Measurements from ENCODE around the gene SLC35F6. TPM values are rescaled to one million over a fixed set of nuclear protein-coding genes. Genes with fewer than 3 reads are reported as not detected.

SLC35F6 gene
- total and polyA plus RNA-seq, 2 donors (not counting 3 experiments of a cell fraction or from before 2014, with no cell fraction given), result 34.6 to 39.8 TPM

DNA sequence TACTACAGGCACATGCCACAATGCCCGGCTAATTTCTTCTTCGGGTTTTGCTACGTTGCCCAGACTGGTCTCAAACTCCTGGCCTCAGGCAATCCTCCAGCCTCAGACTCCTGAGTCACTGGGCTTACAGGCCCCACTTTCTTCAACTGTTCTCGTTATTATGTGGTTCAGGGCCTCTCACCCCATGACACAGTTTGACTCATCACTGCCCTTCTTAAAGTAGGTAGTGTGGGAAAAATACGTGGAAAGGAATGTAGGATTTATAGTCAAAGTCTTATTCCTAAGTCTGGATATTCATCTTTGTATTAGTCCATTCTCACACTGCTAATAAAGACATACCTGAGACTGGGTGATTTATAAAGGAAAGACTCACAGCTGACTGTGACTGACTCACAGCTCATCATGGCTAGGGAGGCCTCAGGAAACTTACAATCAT is 41.2 kb downstream of the SLC35F6 start:
- CTCF ChIA-PET, result no interaction called here
- DNase-seq (ENCODE audit: low read depth, low spot score) (no peak), FAIRE-seq (no peak)
- no peaks in the 10 kb centered on the region for H3K36me3 ChIP-seq (ENCODE audit: control insufficient read depth in 2 of 2, extremely low read depth in 1 of 2, insufficient read depth in 2 of 2, low read length in 2 of 2)
- dilution Hi-C loops (cut with MboI; ENCODE audit: extremely low pct_ligation_motif_present, low sequenced_read_pairs) (no loop called here), intact Hi-C loops (cut with micrococcal nuclease) (no loop called here)
- H3K79me2 ChIP-seq (ENCODE audit: control insufficient read depth, insufficient read depth, low read length), result no peaks in the 10 kb centered on the region
- BruUV-seq (replicated peaks), result no TSS peak
- H3K27me3 ChIP-seq (ENCODE audit: control insufficient read depth in 2 of 2, insufficient read depth in 2 of 2, low read length in 2 of 2), result peaks cover 0 to 3% of the 10 kb centered on the region in 2 experiments
- H4K20me1 ChIP-seq (replicated peaks; ENCODE audit: control insufficient read depth, extremely low read depth, insufficient read depth, low read length), result no peaks in the 10 kb centered on the region
- H3K9ac ChIP-seq (replicated peaks; ENCODE audit: extremely low read depth, insufficient read depth, low read length), result no peak overlapping the region
- no peak overlapping the region for H2AFZ ChIP-seq (ENCODE audit: low read depth, low read length)
- H3K9me3 ChIP-seq (replicated peaks; ENCODE audit: control insufficient read depth, insufficient read depth, low read length), result no peaks in the 10 kb centered on the region
- no peak overlapping the region for H3K4me3 ChIP-seq (replicated peaks in 1 of 3; ENCODE audit: insufficient read depth in 1 of 3, low read depth in 1 of 3, low read length in 3 of 3)
- POLR2A ChIA-PET, result no interaction called here
- TF ChIP-seq GATA2 (IDR thresholded peaks at IDR 0.05; ENCODE audit: insufficient read depth, insufficient read length, low read depth, low read length) (no peak), MYC (IDR thresholded peaks at IDR 0.05; ENCODE audit: low read depth, low read length) (no peak), EZH2 (IDR thresholded peaks at IDR 0.05; ENCODE audit: borderline replicate concordance, low read depth, low read length, severe bottlenecking) (no peak), JUN (IDR thresholded peaks at IDR 0.05; ENCODE audit: borderline replicate concordance, insufficient read depth, insufficient read length, low read depth) (no peak), FOS (IDR thresholded peaks at IDR 0.05; ENCODE audit: borderline replicate concordance, insufficient read depth, low read length) (no peak), POLR2AphosphoS5 (IDR thresholded peaks at IDR 0.05; ENCODE audit: insufficient read depth, low read depth, low read length) (no peak), POLR2A (IDR thresholded peaks at IDR 0.05; ENCODE audit: low read depth, low read length) (no peak)
- TF ChIP-seq, protein P1, sequence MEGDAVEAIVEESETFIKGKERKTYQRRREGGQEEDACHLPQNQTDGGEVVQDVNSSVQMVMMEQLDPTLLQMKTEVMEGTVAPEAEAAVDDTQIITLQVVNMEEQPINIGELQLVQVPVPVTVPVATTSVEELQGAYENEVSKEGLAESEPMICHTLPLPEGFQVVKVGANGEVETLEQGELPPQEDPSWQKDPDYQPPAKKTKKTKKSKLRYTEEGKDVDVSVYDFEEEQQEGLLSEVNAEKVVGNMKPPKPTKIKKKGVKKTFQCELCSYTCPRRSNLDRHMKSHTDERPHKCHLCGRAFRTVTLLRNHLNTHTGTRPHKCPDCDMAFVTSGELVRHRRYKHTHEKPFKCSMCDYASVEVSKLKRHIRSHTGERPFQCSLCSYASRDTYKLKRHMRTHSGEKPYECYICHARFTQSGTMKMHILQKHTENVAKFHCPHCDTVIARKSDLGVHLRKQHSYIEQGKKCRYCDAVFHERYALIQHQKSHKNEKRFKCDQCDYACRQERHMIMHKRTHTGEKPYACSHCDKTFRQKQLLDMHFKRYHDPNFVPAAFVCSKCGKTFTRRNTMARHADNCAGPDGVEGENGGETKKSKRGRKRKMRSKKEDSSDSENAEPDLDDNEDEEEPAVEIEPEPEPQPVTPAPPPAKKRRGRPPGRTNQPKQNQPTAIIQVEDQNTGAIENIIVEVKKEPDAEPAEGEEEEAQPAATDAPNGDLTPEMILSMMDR (IDR thresholded peaks at IDR 0.05; ENCODE audit: extremely low read depth in 1 of 2, insufficient read depth in 1 of 2, low read depth in 1 of 2, low read length in 2 of 2), result no peak
- TF ChIP-seq, protein P2, sequence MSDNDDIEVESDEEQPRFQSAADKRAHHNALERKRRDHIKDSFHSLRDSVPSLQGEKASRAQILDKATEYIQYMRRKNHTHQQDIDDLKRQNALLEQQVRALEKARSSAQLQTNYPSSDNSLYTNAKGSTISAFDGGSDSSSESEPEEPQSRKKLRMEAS (IDR thresholded peaks at IDR 0.05; ENCODE audit: insufficient read depth, insufficient read length), result no peak
- H3K27ac ChIP-seq (ENCODE audit: insufficient read depth, low read depth, low read length), result no peak overlapping the region
- no peaks in the 10 kb centered on the region for H3K9me1 ChIP-seq (replicated peaks; ENCODE audit: control insufficient read depth, extremely low read depth, insufficient read depth, low read length)
- H3K4me1 ChIP-seq (ENCODE audit: control insufficient read depth, extremely low read depth, insufficient read depth, low read length), result no peaks in the 10 kb centered on the region
- no peak overlapping the region for H3K4me2 ChIP-seq (ENCODE audit: insufficient read depth, low read length)

Data from endothelial cell of umbilical vein (primary cell).